Measurements from ENCODE around the gene SORCS2. TPM values are rescaled to one million over a fixed set of nuclear protein-coding genes. Genes with fewer than 3 reads are reported as not detected.

SORCS2 gene
- total and polyA plus RNA-seq, 2 of the 8 experiments (the other 6 are each of a cell fraction or from before 2014, with no cell fraction given): 0.36 to 1.8 TPM

- Histone ChIP-seq H4K8ac (ENCODE audit: extremely low read depth, insufficient read depth, low read length) (peak overlapping the region; percentile 69), H3K4me3 (ENCODE audit: extremely low read depth in 1 of 4, insufficient read depth in 2 of 4, low read depth in 3 of 4, low read length in 4 of 4) (no peak overlapping the region), H3K9ac (replicated peaks in 1 of 4; ENCODE audit: extremely low read depth in 1 of 4, low read depth in 3 of 4, low read length in 3 of 4) (no peak overlapping the region), H4K5ac (ENCODE audit: insufficient read length, low read depth, low read length) (no peak overlapping the region), H2BK20ac (ENCODE audit: low read length) (0 out of 2 replicates have a peak overlapping the region, but pooled peaks have one; percentile 61), H2BK15ac (ENCODE audit: low read length) (no peak overlapping the region), H3K14ac (ENCODE audit: insufficient read length) (no peak overlapping the region), H2AFZ (ENCODE audit: low read length) (no peak overlapping the region), H4K91ac (replicated peaks; ENCODE audit: insufficient read length, low read length) (no peak overlapping the region), H2BK5ac (ENCODE audit: low read depth, low read length) (no peak overlapping the region), H3K27me3 (replicated peaks in 1 of 4; ENCODE audit: control insufficient read depth in 3 of 4, extremely low read depth in 1 of 4, insufficient read depth in 3 of 4, low read length in 3 of 4) (no peaks in the 10 kb centered on the region), H3K79me1 (ENCODE audit: low read depth, low read length) (no peaks in the 10 kb centered on the region), H4K20me1 (replicated peaks in 1 of 2; ENCODE audit: control insufficient read depth in 1 of 2, insufficient read depth in 2 of 2, low read length in 2 of 2) (no peaks in the 10 kb centered on the region), H3K79me2 (ENCODE audit: control insufficient read depth in 1 of 2, insufficient read depth in 2 of 2, low read length in 2 of 2) (no peaks in the 10 kb centered on the region), H3K4ac (replicated peaks; ENCODE audit: insufficient read length, low read depth, low read length) (no peak overlapping the region), H2AK5ac (ENCODE audit: low read depth, low read length) (peak overlapping the region; percentile 13; the same call in 1 of the 2 replicates), H3K23ac (ENCODE audit: insufficient read length) (no peak overlapping the region), H3K56ac (replicated peaks; ENCODE audit: insufficient read length, low read depth, low read length) (peak overlapping the region; percentile 40), H3K23me2 (ENCODE audit: low read depth, low read length) (peaks cover 5% of the 10 kb centered on the region; the same call in 1 of the 2 replicates), H3K9me3 (ENCODE audit: insufficient read depth in 2 of 2, low read depth in 1 of 2, low read length in 1 of 2) (no peaks in the 10 kb centered on the region), H3K36me3 (ENCODE audit: control insufficient read depth in 2 of 4, insufficient read depth in 4 of 4, low read length in 3 of 4) (no peaks in the 10 kb centered on the region), H3K4me1 (replicated peaks in 1 of 4; ENCODE audit: control insufficient read depth in 3 of 4, insufficient read depth in 4 of 4, low read length in 3 of 4) (peaks cover 0 to 6% (median 3%) of the 10 kb centered on the region in 4 experiments; a peak in 4 of 7 replicates), H2BK120ac (replicated peaks; ENCODE audit: low read depth, low read length) (no peak overlapping the region), H2BK12ac (ENCODE audit: low read depth, low read length) (peak overlapping the region; percentile 27; the same call in 1 of the 2 replicates), H3K4me2 (ENCODE audit: insufficient read depth in 1 of 2, low read depth in 2 of 2, low read length in 2 of 2) (no peak overlapping the region), H3K27ac (ENCODE audit: low read depth, low read length) (no peak overlapping the region), H3K18ac (ENCODE audit: extremely low read depth, low read length) (no peak overlapping the region)
- CTCF ChIA-PET (ENCODE audit: partially characterized antibody): interaction anchor here (0.9 to 3.9 kb wide), 3 partner anchors 12 to 57 kb away, joined by 3 to 12 read pairs (median 7); no protein-coding TSS in a partner anchor
- DNase-seq (ENCODE audit: low read depth in 1 of 2, low spot score in 2 of 2) (no peak), FAIRE-seq (no peak)
- WGBS, 2 experiments (ENCODE audit: extremely low coverage in 1 of 2, insufficient coverage in 1 of 2, insufficient read length in 1 of 2, insufficient replicate concordance in 2 of 2, low coverage in 1 of 2, low lambda C conversion rate in 2 of 2, missing lambda C conversion rate in 1 of 2): 100% methylated on average over 2 of the region's 2 CpGs; no CpG with 5 or more reads in 1 of the 2 experiments
- POLR2A ChIA-PET (ENCODE audit: partially characterized antibody): no interaction called here
- no peak for TF ChIP-seq POLR2A (IDR thresholded peaks at IDR 0.05; ENCODE audit: control extremely low read depth in 1 of 2, low read depth in 2 of 2, low read length in 2 of 2)
- no peak for TF ChIP-seq HDAC6 (IDR thresholded peaks at IDR 0.05; ENCODE audit: low read depth, low read length)
- no peak for TF ChIP-seq POU5F1 (IDR thresholded peaks at IDR 0.05; ENCODE audit: low read depth, low read length)
- no peak for TF ChIP-seq JUN (IDR thresholded peaks at IDR 0.05; ENCODE audit: low read depth, low read length)
- no peak for TF ChIP-seq SP2 (IDR thresholded peaks at IDR 0.05; ENCODE audit: low read length)
- TF ChIP-seq BRCA1 (IDR thresholded peaks at IDR 0.05; ENCODE audit: low read depth, low read length): no peak
- no peak for TF ChIP-seq SIN3A (conservative IDR thresholded peaks at IDR 0.05 in 1 of 2, IDR thresholded peaks at IDR 0.05 in 1 of 2; ENCODE audit: low read depth in 1 of 2, low read length in 2 of 2)
- no peak for TF ChIP-seq TAF7 (optimal IDR thresholded peaks at IDR 0.05; ENCODE audit: borderline replicate concordance, low read depth, low read length)
- no peak for TF ChIP-seq PHF8 (conservative IDR thresholded peaks at IDR 0.05; ENCODE audit: low read depth, low read length)
- no peak for TF ChIP-seq EGR1 (IDR thresholded peaks at IDR 0.05; ENCODE audit: borderline replicate concordance, low read depth, low read length)
- TF ChIP-seq SP4 (IDR thresholded peaks at IDR 0.05; ENCODE audit: low read length): no peak
- no peak for TF ChIP-seq BACH1 (IDR thresholded peaks at IDR 0.05; ENCODE audit: low read length)
- TF ChIP-seq CHD2 (IDR thresholded peaks at IDR 0.05; ENCODE audit: low read length): no peak
- no peak for TF ChIP-seq KDM5A (IDR thresholded peaks at IDR 0.05; ENCODE audit: low read length)
These were observed 470.8 kb downstream of the SORCS2 start for GRCh38 chr4:7663075-7663541.
